OCI-LY7 (cell line): ENCODE data around the gene OR4D2.

Experiments used
- CTCF ChIP-seq: fragments of 200-600 bp; sonication (generic); conservative IDR thresholded peaks from 2 replicates; pipeline ENCODE4 v1.5.1; 2014; ENCODE audit warnings: mild to moderate bottlenecking, antibody characterized with exemption, low read length, moderate library complexity, mixed read lengths
- EZH2phosphoT487 ChIP-seq: fragments of 200-600 bp; sonication (generic); IDR thresholded peaks from 2 replicates; pipeline ENCODE4 v1.6.1; 2018; ENCODE audit warnings: low read depth, borderline replicate concordance, mild to moderate bottlenecking, mixed run types, antibody characterized with exemption, low read length, moderate library complexity, mixed read lengths

GRCh38 chr17:58147930-58148434 is 18.8 kb upstream of the OR4D2 start, which contains the start of gene OR4D1:
- no peak for TF ChIP-seq CTCF
- no peak for TF ChIP-seq EZH2phosphoT487
